GM21576 (cell line): Measurements from ENCODE around the gene CREBBP.

Experiments used
- ATAC-seq: cut with Tn5 transposase; IDR thresholded peaks from one replicate; pipeline ENCODE4 v1.9.1; 2021; ENCODE audit warnings: mild to moderate bottlenecking, moderate library complexity; ENCODE audit not compliant: unreplicated experiment

CREBBP gene

DNA sequence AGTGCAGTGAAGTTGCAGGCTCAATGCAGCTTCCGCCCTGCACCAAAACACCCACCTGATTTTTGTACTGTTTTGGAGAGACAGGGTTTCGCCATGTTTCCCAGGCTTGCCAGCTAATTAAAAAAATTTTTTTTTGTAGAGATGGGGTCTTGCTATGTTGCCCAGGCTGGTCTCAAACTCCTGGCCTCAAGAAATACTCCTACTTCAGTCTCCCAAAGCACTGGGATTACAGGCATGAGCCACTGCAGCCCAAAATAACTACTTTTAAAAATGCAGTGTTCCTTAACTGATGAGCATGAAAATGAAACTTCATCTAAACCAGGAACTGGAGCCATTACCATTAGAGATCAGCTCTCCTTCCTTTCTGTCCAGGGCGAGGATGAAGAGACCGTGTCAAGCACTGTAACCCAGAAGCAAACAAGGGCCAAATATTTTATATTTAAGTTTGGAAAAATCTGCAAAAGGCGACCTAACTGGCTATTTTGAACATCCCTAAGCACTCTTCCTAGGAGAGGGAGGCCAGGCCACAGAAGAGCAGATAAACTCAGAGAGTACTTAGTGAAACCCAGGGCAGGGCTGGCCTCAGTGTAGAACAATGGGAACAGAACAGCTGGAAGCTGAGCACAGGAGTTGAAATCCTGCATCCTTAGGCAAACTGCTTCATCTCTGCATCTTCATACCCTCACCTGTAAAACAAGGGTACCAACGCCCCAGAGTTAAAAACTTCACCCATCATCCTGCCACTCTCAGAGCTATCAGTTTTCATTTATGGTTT is 24.0 kb downstream of the CREBBP start:
- no peak for ATAC-seq

DNA sequence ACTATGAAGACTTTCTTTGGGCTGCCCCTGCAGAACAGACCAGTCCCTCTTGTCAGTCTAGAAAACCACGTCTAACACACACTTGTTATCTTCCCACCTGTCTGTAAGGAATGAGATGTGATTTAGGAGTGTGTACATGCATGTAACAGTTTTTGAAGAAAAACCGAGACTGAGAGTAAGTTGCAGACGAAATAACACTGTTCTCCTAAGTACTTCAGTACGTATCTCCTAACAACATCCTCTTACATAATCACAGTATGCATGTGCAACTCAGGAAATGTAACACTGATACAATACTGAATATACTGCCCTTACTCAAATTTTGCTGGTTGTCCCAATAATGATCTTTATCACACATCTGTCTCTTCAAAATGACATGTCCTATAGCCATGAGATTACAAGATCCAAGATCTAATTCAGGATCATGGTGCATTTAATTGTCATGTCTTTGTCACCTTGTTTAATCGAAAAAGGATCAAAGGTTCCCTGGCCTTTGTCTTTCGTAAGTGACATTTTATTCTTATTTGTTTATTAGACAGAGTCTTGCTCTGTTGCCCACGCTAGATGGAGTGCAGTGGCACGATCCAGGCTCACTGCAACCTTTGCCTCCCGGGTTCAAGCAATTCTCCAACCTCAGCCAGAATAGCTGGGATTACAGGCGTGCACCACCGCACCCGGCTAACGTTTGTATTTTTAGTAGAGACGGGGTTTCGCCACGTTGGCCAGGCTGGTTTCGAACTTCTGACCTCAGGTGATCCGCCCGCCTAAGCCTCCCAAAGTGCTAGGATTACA is 25.6 kb downstream of the CREBBP start:
- ATAC-seq, result no peak

DNA sequence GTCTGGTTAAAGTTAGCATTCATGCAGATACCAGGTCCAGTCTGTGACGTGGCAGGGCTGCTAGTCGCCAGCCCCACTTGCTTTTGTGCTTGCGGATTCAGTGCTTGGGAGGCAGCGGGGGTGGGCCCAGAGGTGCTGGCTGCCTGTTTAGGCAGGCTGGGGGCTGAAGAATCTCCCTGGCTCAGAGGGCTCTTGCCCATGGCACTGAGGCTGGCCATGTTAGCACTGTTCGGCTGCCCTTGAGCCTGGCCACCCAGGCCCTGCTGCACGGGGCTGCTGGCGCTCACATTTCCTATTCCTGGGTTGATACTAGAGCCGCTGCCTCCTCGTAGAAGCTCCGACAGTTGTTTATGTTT is 30.0 kb downstream of the CREBBP start:
- ATAC-seq, result no peak

- ATAC-seq, result no peak
These were observed 30.6 kb downstream of the CREBBP start for GRCh38 chr16:3849751-3850543.

DNA sequence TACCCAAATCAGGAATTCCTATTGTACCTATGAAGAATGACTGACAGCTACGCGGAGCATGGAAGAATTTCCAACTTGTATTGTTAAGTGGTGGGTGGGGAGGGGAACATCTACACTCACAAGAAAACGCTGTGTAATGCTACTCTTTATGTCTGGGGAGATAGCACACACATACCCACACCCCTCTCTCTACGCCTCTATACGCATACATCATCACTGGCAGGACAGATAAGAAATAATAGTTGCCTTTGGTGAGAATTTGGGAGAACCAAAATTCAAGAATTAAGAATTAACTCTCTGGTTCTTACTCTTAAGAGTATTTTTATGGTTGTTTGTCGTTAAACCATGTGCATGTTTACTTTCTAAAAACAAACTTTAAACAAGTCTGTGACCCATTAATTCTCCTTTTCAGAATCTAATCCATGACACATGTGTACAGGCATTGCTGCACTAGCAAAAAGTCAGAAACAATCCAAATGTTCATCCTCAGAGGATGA is 33.9 kb downstream of the CREBBP start:
- ATAC-seq, result no peak

- no peak for ATAC-seq
These were observed 34.4 kb downstream of the CREBBP start for GRCh38 chr16:3846087-3846486.

- ATAC-seq, result no peak
These were observed 37.5 kb downstream of the CREBBP start for GRCh38 chr16:3842994-3843393.

DNA sequence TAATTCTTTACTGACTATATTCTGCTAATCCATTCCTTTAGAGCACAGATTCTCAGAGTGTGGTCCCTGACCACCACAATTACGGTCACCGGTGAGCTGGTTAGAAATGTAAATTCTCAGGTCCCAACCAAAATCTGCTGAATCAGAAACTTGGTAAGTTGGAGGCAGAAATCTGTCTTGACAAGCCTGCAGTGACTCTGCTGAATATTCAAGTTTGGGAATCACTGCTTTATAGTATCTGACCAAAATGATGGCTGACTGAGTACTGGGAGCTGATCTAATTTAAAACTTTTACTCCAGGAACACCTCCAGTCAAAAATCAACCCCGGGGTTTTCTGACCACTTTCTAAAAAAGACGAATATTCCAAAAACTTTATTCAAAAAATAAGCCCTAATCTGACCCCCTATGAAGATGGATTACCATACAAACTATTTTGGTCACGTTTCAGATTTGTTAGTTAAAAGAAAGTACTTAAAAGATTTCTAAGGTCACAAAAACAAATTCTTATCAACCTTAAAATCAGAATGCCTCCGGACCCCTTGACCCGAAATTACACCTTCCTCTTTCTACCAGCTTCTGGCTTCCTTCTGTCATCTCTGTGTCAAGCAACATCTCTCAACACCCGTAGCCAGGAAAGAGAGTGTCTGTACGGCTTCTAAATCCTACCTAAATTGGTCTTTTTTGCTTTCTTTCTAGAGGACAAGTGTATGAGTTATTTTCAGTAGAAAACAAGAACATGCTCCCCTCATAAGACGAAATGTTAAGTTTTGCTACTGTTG is 38.6 kb downstream of the CREBBP start:
- no peak for ATAC-seq

- no peak for ATAC-seq
These were observed 40.9 kb downstream of the CREBBP start for GRCh38 chr16:3839402-3840184.

DNA sequence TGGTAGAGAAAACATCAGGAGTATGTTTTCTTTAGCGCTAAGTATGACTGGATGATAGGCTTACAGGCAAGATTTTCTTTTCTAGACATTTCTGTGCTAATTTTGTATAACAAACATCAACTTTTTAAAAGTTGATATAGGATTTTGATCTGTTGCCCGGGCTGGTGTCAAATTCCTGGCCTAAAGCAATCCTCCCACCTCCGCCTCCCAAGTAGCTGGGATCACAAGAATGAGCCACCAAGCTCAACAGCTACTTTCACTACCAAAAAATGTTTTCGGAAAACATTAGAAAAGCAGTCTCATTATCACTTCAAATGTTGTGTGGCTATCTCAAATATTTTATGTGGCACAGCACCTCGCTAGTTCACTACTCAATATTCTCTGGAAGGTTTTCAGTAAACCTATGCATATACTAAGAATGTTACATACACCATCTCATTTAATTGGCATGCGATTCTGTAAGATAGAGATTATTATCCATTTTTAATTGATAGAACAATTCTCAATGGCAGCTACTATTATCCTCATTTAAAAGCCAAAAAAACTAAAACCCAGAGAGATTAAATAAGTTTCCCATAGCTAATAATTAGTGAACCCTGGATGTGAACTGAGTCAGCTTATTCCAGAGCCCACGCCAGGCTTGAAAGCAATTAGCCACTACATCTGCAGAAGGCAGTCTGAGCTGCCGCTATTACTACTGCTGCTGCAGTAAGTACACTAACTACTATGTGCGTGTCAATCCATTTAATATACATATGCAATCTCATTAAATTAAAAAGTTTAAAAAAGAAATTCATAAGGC is 41.7 kb downstream of the CREBBP start:
- no peak for ATAC-seq

- no peak for ATAC-seq
These were observed 42.5 kb downstream of the CREBBP start for GRCh38 chr16:3837851-3838586.

DNA sequence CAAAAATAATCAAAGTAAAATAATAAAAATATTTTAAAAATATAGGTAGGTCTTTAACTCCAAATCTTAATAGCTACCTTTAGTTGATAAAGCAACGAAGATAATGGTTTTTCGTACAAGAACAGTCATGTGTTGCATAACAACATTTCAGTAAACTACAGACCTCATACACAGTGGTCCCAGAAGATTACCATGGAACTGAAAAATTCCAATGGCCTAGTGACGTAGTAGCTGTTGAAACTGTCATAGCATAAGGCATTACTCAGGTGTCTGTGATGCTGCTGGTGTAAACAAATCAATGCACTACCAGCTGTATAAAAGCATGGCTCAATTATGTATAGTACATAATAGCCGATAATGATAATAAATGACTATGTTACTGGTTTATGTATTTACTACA is 43.9 kb downstream of the CREBBP start:
- ATAC-seq, result no peak

DNA sequence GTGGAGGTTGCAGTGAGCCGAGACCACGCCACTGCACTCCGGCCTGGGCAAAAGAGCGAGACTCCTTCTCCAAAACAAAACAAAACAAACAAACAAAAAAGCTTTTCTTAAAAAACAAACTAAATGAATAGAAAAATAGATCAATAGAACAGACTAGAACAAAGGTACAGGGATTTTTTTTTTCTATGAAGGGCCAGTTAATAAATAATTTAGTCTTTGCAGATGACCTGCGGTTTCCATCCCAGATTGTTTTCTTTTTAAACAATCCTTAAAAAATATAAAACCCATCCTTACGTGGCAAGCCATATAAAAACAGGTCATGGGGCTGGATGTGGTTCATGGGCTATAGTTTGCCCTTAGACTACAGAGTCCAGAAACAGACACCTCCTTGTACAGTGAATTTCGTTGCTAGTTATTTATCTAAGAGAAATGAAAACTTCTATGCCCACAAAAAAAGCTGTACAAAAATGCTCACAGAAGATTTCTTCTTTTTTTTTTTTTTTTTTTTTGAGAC is 45.4 kb downstream of the CREBBP start:
- no peak for ATAC-seq

DNA sequence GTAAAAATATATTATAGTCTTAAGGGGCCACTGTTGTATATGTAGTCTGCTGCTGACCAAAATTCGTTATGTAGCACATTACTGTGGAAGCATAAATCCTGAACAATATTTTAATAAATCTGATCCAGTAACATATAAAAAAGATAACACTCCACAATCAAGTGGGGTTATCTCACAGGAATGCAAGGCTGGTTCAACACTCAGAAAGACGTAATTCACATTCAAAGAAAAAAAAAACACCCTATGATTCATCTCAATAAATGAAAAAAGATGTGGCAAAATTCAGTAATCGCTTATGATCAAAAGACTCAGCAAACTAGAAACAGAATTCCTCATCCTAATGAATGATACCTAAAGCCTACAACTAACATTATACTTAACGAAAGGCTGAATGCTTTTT is 47.8 kb downstream of the CREBBP start:
- no peak for ATAC-seq

DNA sequence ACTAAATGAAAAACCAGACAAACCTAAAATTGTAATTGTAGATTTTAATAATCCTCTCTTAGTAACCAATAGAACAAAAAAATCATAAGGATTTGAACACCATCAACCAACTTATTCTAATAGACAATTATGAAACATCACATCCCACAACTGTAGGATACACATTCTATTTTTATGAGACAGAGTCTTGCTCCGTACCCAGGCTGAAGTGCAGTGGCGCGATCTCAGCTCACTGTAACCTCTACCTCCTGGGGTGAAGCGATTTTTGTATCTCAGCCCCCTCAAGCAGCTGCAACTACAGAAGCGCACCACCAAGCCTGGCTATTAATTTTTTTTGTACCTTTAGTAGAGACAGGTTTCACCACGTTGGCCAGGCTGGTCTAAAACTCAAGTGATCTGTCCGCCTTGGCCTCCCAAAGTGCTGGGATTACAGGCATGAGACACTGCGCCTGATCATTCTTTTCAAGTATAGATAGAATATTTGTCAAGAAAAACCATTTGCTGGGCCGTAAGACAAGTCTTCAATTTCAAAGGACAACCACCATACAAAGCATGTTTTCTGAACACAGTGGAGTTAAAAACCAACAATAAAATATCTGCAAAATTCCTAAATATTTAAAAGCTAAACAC is 49.8 kb downstream of the CREBBP start:
- ATAC-seq, result no peak

DNA sequence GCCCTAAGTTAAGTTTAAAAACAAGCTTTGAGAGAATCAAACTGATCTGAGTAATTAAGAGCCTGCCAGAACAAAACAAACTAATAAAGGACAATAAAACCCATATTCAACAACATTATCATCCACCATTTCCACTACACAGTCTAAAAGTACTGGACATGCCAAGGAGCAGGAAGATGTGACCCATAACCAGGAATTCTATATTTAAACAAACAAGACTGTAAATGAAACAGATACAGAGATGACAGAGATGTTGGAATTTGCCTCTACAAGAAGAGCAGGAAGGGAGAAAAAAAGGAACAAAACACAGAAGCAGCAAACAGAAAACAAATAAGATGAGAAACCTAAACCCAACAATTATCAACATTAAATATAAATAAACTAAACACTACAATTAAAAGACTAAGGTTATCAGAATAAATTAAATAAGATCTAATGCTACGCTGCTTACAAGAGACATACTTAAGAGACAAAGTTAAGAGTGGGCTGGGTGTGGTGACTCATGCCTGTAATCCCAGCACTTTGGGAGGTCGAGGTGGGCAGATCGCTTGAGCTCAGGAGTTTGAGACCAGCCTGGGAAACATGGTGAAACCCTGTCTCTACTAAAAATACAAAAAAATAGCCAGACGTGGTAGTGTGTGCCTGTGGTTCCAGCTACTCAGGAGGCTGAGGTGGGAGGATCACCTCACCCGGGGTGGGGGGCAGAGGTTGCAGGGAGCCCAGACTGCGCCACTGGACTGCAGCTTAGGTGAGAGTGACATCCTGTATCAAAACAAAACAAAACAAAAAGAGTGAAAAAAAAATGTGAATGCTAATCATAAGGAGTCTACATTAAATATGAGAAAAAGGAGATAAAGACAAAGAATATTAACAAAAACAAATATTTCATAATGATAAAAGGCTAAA is 50.6 kb downstream of the CREBBP start:
- no peak for ATAC-seq

DNA sequence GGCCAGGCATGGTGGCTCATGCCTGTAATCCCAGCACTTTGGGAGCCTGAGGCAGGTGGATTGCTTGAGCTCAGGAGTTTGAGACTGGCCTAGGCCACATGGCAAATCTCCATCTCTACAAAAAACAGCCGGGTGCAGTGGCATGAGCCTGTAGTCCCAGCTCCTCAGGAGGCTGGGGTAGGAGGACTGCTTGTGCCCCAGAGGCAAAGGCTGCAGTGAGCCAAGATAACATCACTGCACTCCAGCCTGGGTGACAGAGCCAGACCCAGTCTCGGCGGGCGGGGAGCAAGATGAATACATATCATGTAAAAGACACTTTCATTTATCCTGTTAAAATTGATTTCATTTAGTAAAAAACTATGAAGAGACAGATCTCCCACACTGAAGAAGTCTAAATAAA is 54.6 kb downstream of the CREBBP start:
- ATAC-seq, result no peak
